ENCODE data around the gene EPHA3.

EPHA3 gene

GRCh38 chr3:89368846-89369245, 261.4 kb downstream of the EPHA3 start:
- no peak for DNase-seq

- DNase-seq = no peak
Measured at GRCh38 chr3:89372456-89372855, 265.0 kb downstream of the EPHA3 start.

- no peak for DNase-seq
Measured at GRCh38 chr3:89373434-89373833, 266.0 kb downstream of the EPHA3 start.

GRCh38 chr3:89375451-89375850, 268.0 kb downstream of the EPHA3 start:
- DNase-seq = no peak

GRCh38 chr3:89380016-89380415, 272.6 kb downstream of the EPHA3 start:
- DNase-seq = no peak

GRCh38 chr3:89392991-89393390, 285.6 kb downstream of the EPHA3 start:
- DNase-seq = no peak

- DNase-seq = no peak
Measured at GRCh38 chr3:89395456-89395855, 288.0 kb downstream of the EPHA3 start.

GRCh38 chr3:89395996-89396395, 288.6 kb downstream of the EPHA3 start:
- no peak for DNase-seq

GRCh38 chr3:89402051-89402450, 294.6 kb downstream of the EPHA3 start:
- no peak for DNase-seq

- no peak for DNase-seq
Measured at GRCh38 chr3:89405176-89405575, 297.8 kb downstream of the EPHA3 start.

GRCh38 chr3:89405593-89405992, 298.2 kb downstream of the EPHA3 start:
- no peak for DNase-seq

GRCh38 chr3:89411201-89411600, 303.8 kb downstream of the EPHA3 start:
- DNase-seq = no peak

GRCh38 chr3:89414270-89414669, 306.8 kb downstream of the EPHA3 start:
- DNase-seq = no peak

- no peak for DNase-seq
Measured at GRCh38 chr3:89419647-89420241, 312.3 kb downstream of the EPHA3 start.

GRCh38 chr3:89426060-89426459, 318.6 kb downstream of the EPHA3 start:
- DNase-seq = no peak

- no peak for DNase-seq
Measured at GRCh38 chr3:89434621-89435380, 327.4 kb downstream of the EPHA3 start.

GRCh38 chr3:89436846-89437245, 329.4 kb downstream of the EPHA3 start:
- DNase-seq = no peak

- DNase-seq = no peak
Measured at GRCh38 chr3:89440386-89440785, 333.0 kb downstream of the EPHA3 start.

GRCh38 chr3:89441141-89441540, 333.7 kb downstream of the EPHA3 start:
- no peak for DNase-seq

- DNase-seq = no peak
Measured at GRCh38 chr3:89446593-89446992, 339.2 kb downstream of the EPHA3 start.

GRCh38 chr3:89447243-89447642, 339.8 kb downstream of the EPHA3 start:
- no peak for DNase-seq

GRCh38 chr3:89449086-89449485, 341.7 kb downstream of the EPHA3 start:
- no peak for DNase-seq

- DNase-seq = no peak
Measured at GRCh38 chr3:89452066-89452465, 344.6 kb downstream of the EPHA3 start.

- no peak for DNase-seq
Measured at GRCh38 chr3:89455240-89455639, 347.8 kb downstream of the EPHA3 start.

GRCh38 chr3:89467898-89468363, 360.5 kb downstream of the EPHA3 start:
- no peak for DNase-seq
